Mesodermal cell (in vitro differentiated cells): ENCODE results near the gene SLC25A4.

Experiments
- H3K27ac ChIP-seq: 2 replicates; pipeline ENCODE4 v1.7.0; 2013; ENCODE audit warnings: mild to moderate bottlenecking, low read depth, low read length, moderate library complexity; ENCODE audit not compliant: severe bottlenecking
- H3K36me3 ChIP-seq: 2 replicates; pipeline ENCODE4 v1.7.1; 2013; ENCODE audit warnings: mild to moderate bottlenecking, low read length, moderate library complexity; ENCODE audit not compliant: control insufficient read depth, insufficient read depth
- H3K4me1 ChIP-seq: one replicate; pipeline ENCODE4 v1.7.1; 2013; ENCODE audit warnings: mild to moderate bottlenecking, low read length; ENCODE audit not compliant: insufficient read depth, control insufficient read depth, poor library complexity, severe bottlenecking
- H3K4me3 ChIP-seq: 2 replicates; pipeline ENCODE4 v1.7.0; 2013; ENCODE audit warnings: low read length, control low read depth, mild to moderate bottlenecking; ENCODE audit not compliant: insufficient read depth, poor library complexity, severe bottlenecking; ENCODE audit errors: extremely low read depth
- H3K9me3 ChIP-seq: 2 replicates; pipeline ENCODE4 v1.7.1; 2013; ENCODE audit warnings: mild to moderate bottlenecking, low read length, moderate library complexity; ENCODE audit not compliant: control insufficient read depth
- WGBS, 2 experiments: methylation state at CpG; one replicate each; pipeline ENCODE4 v1.1.5; 2013; ENCODE audit warnings: missing lambda C conversion rate in 2 of 2; ENCODE audit not compliant: insufficient coverage in 2 of 2; 5-methylcytosine and 5-hydroxymethylcytosine counted together

SLC25A4 gene

DNA sequence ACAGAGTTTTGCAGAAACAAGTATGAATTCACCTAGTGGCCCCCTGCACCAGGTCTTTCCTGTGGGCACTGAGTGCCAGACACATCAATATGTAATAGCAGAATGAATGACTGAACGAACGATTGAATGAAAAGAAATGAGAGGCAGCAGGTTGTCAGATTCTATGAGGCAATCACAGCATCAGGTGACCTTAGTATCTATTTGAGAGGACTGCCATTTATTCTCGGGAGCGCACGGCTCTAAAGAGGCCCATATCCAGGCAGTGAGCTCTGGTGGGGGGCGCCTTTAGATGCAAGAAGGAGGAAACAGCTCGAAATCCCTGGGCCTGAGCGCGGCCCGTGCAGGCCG, 528 bp upstream of the SLC25A4 start:
- Histone ChIP-seq H3K4me1 (no peaks in the 10 kb centered on the region), H3K36me3 (peaks cover 19% of the 10 kb centered on the region), H3K4me3 (peak overlapping the region; percentile 53), H3K27ac (no peak overlapping the region), H3K9me3 (no peaks in the 10 kb centered on the region)
- WGBS, 2 experiments: 9 to 14% methylated on average over 8 to 11 of the region's 11 CpGs

DNA sequence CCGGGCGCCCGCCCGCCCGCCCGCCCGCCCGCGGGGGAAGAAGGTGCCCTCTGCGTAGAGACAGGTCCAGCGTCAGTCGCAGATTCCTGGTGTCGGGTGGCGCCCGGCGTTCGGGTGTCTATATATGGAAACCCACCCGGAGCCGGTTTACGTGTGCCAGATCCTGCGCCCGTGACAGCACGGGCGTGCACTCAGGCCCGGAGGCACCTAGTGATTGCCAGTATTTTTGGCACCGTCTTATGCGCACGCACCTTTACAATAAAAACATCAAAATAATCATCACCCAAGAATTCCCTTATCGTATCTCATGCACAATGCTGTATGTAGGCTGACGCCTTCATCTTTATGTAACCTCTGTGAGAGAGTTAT, 519 bp downstream of the SLC25A4 start:
- Histone ChIP-seq H3K27ac (no peak overlapping the region), H3K9me3 (no peaks in the 10 kb centered on the region)
- WGBS, 2 experiments: 1 to 5% methylated on average over 15 to 18 of the region's 30 CpGs

DNA sequence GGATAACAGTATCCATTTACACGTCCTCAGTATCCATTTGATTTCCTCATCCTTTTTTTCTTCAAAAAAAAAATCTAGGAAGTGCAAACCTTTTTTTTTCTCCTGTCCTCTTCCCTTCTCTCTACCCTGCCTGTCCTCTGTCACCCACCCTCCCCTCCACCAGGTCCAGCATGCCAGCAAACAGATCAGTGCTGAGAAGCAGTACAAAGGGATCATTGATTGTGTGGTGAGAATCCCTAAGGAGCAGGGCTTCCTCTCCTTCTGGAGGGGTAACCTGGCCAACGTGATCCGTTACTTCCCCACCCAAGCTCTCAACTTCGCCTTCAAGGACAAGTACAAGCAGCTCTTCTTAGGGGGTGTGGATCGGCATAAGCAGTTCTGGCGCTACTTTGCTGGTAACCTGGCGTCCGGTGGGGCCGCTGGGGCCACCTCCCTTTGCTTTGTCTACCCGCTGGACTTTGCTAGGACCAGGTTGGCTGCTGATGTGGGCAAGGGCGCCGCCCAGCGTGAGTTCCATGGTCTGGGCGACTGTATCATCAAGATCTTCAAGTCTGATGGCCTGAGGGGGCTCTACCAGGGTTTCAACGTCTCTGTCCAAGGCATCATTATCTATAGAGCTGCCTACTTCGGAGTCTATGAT, 1.7 kb downstream of the SLC25A4 start:
- Histone ChIP-seq H3K27ac (no peak overlapping the region), H3K4me3 (no peak overlapping the region), H3K9me3 (no peaks in the 10 kb centered on the region), H3K4me1 (no peaks in the 10 kb centered on the region), H3K36me3 (peaks cover 21% of the 10 kb centered on the region)
- WGBS, 2 experiments: 92 to 97% methylated on average over 14 to 15 of the region's 16 CpGs

More for the DNA sequence above, 519 bp downstream of the SLC25A4 start:
- Histone ChIP-seq H3K4me1 (no peaks in the 10 kb centered on the region), H3K36me3 (peaks cover 19% of the 10 kb centered on the region), H3K4me3 (peak overlapping the region; percentile 53)

DNA sequence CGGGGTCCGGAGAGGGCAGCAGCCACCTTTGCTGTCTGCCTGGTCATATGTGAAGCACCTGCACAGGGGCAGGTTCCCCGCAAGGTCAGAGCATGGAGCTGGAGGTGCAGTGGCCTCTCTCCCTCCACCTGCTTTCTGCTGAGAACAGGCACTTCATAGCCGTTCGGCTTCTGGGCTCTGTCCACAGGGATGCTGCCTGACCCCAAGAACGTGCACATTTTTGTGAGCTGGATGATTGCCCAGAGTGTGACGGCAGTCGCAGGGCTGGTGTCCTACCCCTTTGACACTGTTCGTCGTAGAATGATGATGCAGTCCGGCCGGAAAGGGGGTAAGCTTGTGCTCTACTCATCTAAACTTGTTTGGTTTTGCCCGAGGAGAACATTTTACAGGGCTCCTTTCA, 2.5 kb downstream of the SLC25A4 start:
- Histone ChIP-seq H3K4me3 (no peak overlapping the region), H3K4me1 (no peaks in the 10 kb centered on the region), H3K27ac (no peak overlapping the region), H3K36me3 (peaks cover 21% of the 10 kb centered on the region), H3K9me3 (no peaks in the 10 kb centered on the region)
- 92 to 94% methylated on average over 10 to 12 of the region's 13 CpGs for WGBS, 2 experiments

DNA sequence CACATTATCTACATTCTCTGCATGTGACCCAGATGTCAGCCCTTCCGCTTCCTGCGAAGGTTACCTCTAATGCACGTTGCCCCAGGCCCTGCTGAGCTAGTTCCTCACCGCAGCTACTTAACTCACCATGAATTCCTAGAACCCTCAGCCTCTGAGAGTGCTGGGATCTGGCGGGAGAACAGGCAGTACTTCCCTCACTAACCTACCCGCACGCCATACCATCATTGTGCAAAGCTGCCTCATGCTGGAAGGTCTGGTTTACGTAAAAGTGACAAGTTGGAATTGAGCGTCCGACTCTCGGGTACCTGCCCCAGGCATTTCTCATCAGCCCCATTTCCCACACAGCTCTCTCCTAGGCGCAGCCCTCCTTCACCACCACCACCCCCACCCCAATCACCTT, 6.3 kb downstream of the SLC25A4 start:
- Histone ChIP-seq H3K9me3 (no peaks in the 10 kb centered on the region), H3K27ac (no peak overlapping the region), H3K36me3 (peaks cover 27% of the 10 kb centered on the region), H3K4me3 (no peak overlapping the region), H3K4me1 (no peaks in the 10 kb centered on the region)
- WGBS, 2 experiments: 86 to 91% methylated on average over 11 to 12 of the region's 12 CpGs

DNA sequence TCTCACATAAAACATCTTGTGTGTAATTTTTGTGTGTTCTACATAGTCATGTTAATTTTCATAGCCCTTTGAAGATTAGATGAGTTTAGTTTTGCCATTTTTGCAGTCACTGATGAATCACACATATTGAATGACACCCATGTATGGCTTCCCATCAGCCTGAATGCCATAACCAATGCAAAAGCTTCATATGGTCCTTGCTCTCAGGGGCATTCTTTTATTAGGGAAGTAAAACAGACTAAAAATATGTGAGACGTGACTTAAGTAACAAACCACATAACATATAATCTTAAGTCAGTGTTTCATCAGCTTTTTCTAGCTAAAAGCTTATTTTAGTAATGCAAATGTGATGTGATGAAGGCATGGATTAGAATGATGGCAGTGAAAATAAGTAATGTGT, 8.2 kb downstream of the SLC25A4 start:
- no peaks in the 10 kb centered on the region for H3K4me1 ChIP-seq
- no CpG with 5 or more reads among the region's 1 CpG for WGBS, 2 experiments
- H3K4me3 ChIP-seq: no peak overlapping the region
- peaks cover 14% of the 10 kb centered on the region for H3K36me3 ChIP-seq
- no peak overlapping the region for H3K27ac ChIP-seq
- H3K9me3 ChIP-seq: no peaks in the 10 kb centered on the region

DNA sequence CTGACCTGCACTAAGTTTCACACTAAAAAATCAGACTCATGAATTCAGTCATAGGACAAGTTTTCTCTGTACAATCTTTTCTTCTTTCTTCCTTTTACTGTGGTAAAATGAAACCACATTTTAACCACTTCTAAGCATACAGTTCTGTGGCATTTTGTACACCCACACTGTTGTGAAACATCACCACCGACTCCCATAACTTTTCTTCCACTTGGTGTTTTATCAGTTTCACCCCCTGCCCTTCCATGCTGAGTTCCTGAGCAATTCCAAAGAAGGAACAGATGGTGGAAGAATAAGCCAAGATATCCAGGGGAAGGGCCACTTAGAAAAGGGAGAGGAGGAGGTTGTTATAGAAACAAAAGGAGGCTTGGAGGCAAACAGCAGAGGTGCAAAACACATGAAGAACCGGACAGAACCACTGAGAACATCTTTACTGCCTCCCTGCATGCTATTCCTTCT, 22.6 kb downstream of the SLC25A4 start:
- Histone ChIP-seq H3K4me3 (no peak overlapping the region), H3K27ac (no peak overlapping the region), H3K9me3 (no peaks in the 10 kb centered on the region), H3K4me1 (no peaks in the 10 kb centered on the region), H3K36me3 (peaks cover 33% of the 10 kb centered on the region)
- 83 to 100% methylated on average over 1 of the region's 2 CpGs for WGBS, 2 experiments

DNA sequence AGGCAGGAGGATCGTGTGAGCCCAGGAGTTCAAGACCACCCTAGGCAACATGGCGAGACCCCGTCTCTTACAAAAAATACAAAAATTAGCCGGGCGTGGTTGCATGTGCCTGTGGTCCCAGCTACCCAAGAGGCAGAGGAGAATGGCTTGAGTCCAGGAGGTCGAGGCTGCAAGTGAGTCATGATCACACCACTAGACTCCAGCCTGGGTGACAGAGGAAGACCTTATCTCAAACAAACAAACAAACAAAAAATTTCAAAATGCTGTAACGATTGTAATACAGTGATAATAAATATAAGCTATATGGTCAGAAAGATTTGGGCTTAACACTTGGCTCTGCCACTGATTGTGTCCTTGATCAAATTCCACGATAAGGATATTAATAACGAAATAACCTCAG, 24.2 kb downstream of the SLC25A4 start:
- 86 to 93% methylated on average over 6 of the region's 9 CpGs for WGBS, 2 experiments
- no peak overlapping the region for H3K4me3 ChIP-seq
- peaks cover 28% of the 10 kb centered on the region for H3K36me3 ChIP-seq
- H3K9me3 ChIP-seq: no peaks in the 10 kb centered on the region
- no peak overlapping the region for H3K27ac ChIP-seq
- H3K4me1 ChIP-seq: no peaks in the 10 kb centered on the region

DNA sequence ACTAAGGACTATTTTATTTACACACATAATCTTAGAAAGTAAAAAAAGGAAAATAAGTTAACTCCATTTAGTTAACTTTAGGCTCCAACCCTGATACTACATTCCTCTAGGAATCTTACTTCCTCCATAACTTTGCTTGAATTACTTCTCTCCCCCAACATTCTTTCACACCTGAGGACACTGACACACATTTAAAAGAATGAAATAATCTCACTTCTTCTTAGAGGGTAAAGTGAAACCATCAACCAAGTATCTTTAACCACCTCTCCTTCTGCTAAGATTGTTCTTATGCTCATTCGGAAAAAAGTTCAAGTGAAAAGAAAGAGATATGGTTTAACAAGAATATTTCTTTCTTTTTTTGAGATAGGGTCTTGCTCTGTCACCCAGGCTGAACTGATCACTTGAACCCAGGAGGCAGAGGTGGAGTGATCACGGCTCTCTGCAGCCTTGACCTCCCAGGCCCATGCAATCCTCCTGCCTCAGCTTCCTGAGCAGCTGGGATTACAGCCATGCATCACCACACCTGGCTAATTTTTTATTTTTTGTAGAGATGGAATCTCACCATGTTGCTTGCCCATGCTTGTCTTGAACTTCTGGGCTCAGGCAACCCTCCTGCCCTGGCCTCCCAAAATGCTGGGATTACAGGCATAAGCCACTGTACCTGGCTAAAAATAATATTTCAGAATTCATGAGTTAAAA, 28.5 kb downstream of the SLC25A4 start:
- Histone ChIP-seq H3K27ac (no peak overlapping the region), H3K4me1 (no peaks in the 10 kb centered on the region), H3K9me3 (no peaks in the 10 kb centered on the region), H3K36me3 (peaks cover 37% of the 10 kb centered on the region), H3K4me3 (no peak overlapping the region)
- 65 to 71% methylated on average over 1 to 2 of the region's 2 CpGs for WGBS, 2 experiments

DNA sequence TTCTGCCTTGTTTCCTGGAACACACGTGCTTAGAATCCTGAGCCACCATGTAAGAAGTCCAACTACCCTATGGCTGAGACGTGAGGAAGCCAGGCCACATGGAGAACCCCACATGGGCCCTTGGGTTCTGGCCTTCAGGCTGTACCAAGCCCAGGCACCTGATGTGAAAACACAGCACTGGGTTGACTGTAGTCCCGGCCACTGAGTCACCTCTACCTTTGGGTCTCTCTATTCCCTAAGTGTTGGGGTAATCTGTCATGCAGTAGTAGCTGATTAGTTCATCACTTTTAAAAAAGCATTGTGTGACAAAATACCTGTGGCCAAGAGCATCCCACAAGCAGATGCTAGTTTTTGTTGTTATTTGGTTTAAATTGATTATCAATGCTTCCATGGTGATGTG, 36.4 kb downstream of the SLC25A4 start:
- Histone ChIP-seq H3K4me1 (no peaks in the 10 kb centered on the region), H3K27ac (no peak overlapping the region), H3K36me3 (peaks cover 14% of the 10 kb centered on the region), H3K9me3 (no peaks in the 10 kb centered on the region), H3K4me3 (no peak overlapping the region)
- WGBS, 2 experiments: 94 to 96% methylated on average over 2 of the region's 3 CpGs

DNA sequence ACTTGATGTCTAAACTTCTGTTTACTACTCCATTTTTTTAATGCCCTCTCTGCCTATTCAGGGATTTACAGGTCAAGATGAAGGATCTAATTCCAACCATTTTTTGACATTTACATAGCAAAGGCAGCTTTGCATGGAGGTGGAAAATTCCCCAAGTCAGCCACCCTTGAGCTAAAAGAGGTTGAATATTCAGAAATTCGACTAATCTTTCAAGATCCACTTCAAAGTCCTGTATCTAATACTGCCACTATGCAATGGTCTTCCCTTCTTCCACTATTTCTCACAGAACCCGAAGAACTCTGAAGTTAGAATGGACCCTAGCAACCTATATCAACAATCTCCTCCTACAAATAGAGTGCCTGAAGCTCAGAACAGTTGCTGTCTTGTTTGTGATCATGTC, 39.2 kb downstream of the SLC25A4 start:
- Histone ChIP-seq H3K27ac (no peak overlapping the region), H3K4me3 (no peak overlapping the region), H3K9me3 (no peaks in the 10 kb centered on the region), H3K36me3 (peaks cover 4% of the 10 kb centered on the region), H3K4me1 (no peaks in the 10 kb centered on the region)
- 20 to 52% methylated on average over 2 of the region's 2 CpGs for WGBS, 2 experiments
